GM21360 (cell line): Measurements from ENCODE around the gene KLF18.
"Not testable (repeated sequence)": the region's sequence is repeated elsewhere in the genome, so short reads cannot be mapped to it uniquely, and the experiment has no call there.

Experiments used
- ATAC-seq: cut with Tn5 transposase; IDR thresholded peaks from one replicate; pipeline ENCODE4 v1.9.1; 2021; ENCODE audit warnings: mild to moderate bottlenecking, moderate library complexity; ENCODE audit not compliant: unreplicated experiment

KLF18 gene

GRCh38 chr1:44129616-44130500, 11.6 kb downstream of the KLF18 start:
- ATAC-seq = no peak

GRCh38 chr1:44120398-44120949, 21.0 kb downstream of the KLF18 start:
- no peak for ATAC-seq

GRCh38 chr1:44119525-44119924, 21.9 kb downstream of the KLF18 start:
- ATAC-seq = no peak

GRCh38 chr1:44118682-44119081, 22.7 kb downstream of the KLF18 start, which contains the start of gene KLF17:
TSS of gene KLF17 (plus strand) at chr1:44118821. CDS start at chr1:44118908, 87 bp downstream.
- no peak for ATAC-seq

- not testable (repeated sequence) for ATAC-seq
Measured at GRCh38 chr1:44117272-44117671, 24.2 kb downstream of the KLF18 start.

GRCh38 chr1:44114098-44114497, 27.3 kb downstream of the KLF18 start:
- no peak for ATAC-seq

- ATAC-seq = no peak
Measured at GRCh38 chr1:44113095-44113609, 28.3 kb downstream of the KLF18 start.

- ATAC-seq = no peak
Measured at GRCh38 chr1:44112486-44112885, 28.9 kb downstream of the KLF18 start.

- ATAC-seq = no peak
Measured at GRCh38 chr1:44111861-44112260, 29.6 kb downstream of the KLF18 start.

- ATAC-seq = no peak
Measured at GRCh38 chr1:44110916-44111315, 30.5 kb downstream of the KLF18 start.

GRCh38 chr1:44108971-44109370, 32.5 kb downstream of the KLF18 start:
- no peak for ATAC-seq

GRCh38 chr1:44108241-44108640, 33.2 kb downstream of the KLF18 start:
- ATAC-seq = no peak

- no peak for ATAC-seq
Measured at GRCh38 chr1:44105810-44106209, 35.6 kb downstream of the KLF18 start.

GRCh38 chr1:44103270-44104131, 37.9 kb downstream of the KLF18 start:
- no peak for ATAC-seq

- ATAC-seq = no peak
Measured at GRCh38 chr1:44101328-44101727, 40.1 kb downstream of the KLF18 start.

GRCh38 chr1:44100183-44100868, 41.1 kb downstream of the KLF18 start:
- ATAC-seq = no peak

- no peak for ATAC-seq
Measured at GRCh38 chr1:44094047-44094446, 47.4 kb downstream of the KLF18 start.

GRCh38 chr1:44090429-44091252, 50.8 kb downstream of the KLF18 start:
- no peak for ATAC-seq

GRCh38 chr1:44089371-44090048, 51.9 kb downstream of the KLF18 start:
- ATAC-seq = no peak
